ENCODE measurements around the gene RER1. TPM values are rescaled to one million over a fixed set of nuclear protein-coding genes. Genes with fewer than 3 reads are reported as not detected.

Gene RER1
- total RNA-seq, 4 donors from 2014 or later, result 56.4 to 76.8 (median 66.8) TPM

DNA sequence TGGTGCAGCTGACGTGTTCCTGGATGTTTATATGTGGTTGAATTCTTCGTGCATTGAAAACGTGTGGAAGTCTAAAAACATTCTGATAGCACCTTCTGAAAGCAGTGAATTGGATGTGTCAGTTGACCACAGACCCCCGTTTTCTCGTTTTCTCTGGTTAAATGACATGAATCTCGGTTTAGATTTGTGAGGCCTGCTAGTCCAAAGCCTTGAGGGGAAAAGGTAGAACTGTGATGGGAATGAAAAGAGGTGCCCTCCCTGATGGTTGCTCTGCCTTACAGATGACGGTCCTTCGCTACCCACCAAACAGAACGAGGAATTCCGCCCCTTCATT lies 8.9 kb downstream of the RER1 start:
- Histone ChIP-seq H3K9me3 (no peaks in the 10 kb centered on the region), H3K27me3 (no peaks in the 10 kb centered on the region), H3K4me3 (no peak overlapping the region), H3K4me1 (peaks cover 0 to 5% (median 0%) of the 10 kb centered on the region in 4 donors), H3K36me3 (peaks cover 3 to 98% (median 60%) of the 10 kb centered on the region in 3 donors), H3K27ac (no peak overlapping the region)
- 84 to 85% methylated on average over 10 of the region's 10 CpGs for WGBS, 2 donors
- DNase-seq (ENCODE audit: low spot score in 2 of 2), result no peak
- TF ChIP-seq EP300 (IDR thresholded peaks at IDR 0.05), result no peak
- TF ChIP-seq, protein P1, sequence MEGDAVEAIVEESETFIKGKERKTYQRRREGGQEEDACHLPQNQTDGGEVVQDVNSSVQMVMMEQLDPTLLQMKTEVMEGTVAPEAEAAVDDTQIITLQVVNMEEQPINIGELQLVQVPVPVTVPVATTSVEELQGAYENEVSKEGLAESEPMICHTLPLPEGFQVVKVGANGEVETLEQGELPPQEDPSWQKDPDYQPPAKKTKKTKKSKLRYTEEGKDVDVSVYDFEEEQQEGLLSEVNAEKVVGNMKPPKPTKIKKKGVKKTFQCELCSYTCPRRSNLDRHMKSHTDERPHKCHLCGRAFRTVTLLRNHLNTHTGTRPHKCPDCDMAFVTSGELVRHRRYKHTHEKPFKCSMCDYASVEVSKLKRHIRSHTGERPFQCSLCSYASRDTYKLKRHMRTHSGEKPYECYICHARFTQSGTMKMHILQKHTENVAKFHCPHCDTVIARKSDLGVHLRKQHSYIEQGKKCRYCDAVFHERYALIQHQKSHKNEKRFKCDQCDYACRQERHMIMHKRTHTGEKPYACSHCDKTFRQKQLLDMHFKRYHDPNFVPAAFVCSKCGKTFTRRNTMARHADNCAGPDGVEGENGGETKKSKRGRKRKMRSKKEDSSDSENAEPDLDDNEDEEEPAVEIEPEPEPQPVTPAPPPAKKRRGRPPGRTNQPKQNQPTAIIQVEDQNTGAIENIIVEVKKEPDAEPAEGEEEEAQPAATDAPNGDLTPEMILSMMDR (IDR thresholded peaks at IDR 0.05), result no peak

DNA sequence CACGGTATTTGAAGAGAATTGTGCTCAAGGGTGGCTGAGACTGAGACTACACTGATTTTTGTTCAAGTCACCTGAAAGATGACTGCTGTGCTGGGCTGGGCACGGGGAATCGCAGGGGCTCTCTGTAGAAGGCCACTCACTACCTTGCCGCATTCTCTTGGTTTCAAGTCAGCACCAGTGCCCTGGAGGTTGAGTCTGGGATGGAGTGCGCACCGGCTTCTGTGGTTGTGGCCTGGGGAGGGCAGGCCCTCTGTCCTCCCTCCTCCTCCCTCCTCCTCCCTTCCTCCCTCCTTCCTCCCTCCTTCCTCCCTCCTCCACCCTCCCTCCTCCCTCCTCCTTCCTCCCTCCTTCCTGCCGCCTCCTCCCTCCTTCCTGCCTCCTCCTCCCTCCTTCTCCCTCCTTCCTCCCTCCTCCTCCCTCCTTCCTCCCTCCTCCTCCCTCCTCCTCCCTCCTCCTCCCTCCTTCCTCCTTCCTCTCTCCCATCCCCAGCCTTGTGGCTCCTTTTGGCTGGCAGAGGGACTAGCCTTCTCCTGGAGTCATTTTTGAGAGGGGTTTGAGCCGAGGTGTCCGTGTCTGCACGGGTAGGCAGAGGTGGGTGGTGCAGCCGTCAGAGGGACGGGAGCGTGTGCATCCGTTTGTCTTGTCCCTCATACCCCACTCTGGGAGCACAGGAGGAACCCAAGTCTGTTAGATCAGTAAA lies 9.5 kb downstream of the RER1 start:
- whole genome bisulfite sequencing, 2 donors, result 81 to 85% methylated on average over 14 of the region's 14 CpGs

DNA sequence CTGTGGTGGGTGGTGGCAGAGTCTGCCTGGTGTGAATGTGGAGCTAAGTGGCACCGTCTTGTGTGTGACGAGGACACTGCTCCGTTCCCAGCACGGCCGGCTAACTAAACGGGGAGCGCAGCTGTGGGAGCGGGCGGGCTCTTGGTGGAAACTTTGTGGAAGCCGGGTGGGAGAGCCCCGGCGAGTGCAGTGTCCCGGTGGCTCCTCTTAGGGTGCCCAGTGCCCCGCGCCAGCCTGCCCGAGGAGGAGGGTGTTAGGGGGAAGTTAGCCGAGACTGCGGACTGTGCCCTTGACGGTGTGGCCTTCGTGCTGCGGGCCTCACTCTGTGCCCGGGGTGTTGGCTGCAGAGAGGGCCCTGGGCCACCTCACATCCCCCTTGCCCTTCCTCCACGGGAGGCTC lies 10.8 kb downstream of the RER1 start:
- no peak for TF ChIP-seq EP300 (IDR thresholded peaks at IDR 0.05)
- no peak for TF ChIP-seq POLR2A (IDR thresholded peaks at IDR 0.05)
- TF ChIP-seq, protein P1 (IDR thresholded peaks at IDR 0.05), result no peak
- Histone ChIP-seq H3K27ac (no peak overlapping the region), H3K27me3 (no peaks in the 10 kb centered on the region), H3K4me3 (no peak overlapping the region), H3K4me1 (peaks cover 0 to 5% (median 0%) of the 10 kb centered on the region in 4 donors), H3K36me3 (peaks cover 1 to 98% (median 56%) of the 10 kb centered on the region in 3 donors), H3K9me3 (no peaks in the 10 kb centered on the region)
- DNase-seq (ENCODE audit: low spot score in 2 of 2), result no peak
- WGBS, 2 donors, result 84 to 92% methylated on average over 16 to 23 of the region's 23 CpGs

More for the DNA sequence above, 9.5 kb downstream of the RER1 start:
- no peak for DNase-seq (ENCODE audit: low spot score in 2 of 2)
- Histone ChIP-seq H3K9me3 (no peaks in the 10 kb centered on the region), H3K27ac (no peak overlapping the region), H3K4me1 (peaks cover 0 to 5% (median 0%) of the 10 kb centered on the region in 4 donors), H3K4me3 (no peak overlapping the region), H3K36me3 (peaks cover 3 to 98% (median 60%) of the 10 kb centered on the region in 3 donors), H3K27me3 (no peaks in the 10 kb centered on the region)
- TF ChIP-seq POLR2A (IDR thresholded peaks at IDR 0.05) (no peak), EP300 (IDR thresholded peaks at IDR 0.05) (no peak)
- TF ChIP-seq, protein P1 (IDR thresholded peaks at IDR 0.05), result no peak

DNA sequence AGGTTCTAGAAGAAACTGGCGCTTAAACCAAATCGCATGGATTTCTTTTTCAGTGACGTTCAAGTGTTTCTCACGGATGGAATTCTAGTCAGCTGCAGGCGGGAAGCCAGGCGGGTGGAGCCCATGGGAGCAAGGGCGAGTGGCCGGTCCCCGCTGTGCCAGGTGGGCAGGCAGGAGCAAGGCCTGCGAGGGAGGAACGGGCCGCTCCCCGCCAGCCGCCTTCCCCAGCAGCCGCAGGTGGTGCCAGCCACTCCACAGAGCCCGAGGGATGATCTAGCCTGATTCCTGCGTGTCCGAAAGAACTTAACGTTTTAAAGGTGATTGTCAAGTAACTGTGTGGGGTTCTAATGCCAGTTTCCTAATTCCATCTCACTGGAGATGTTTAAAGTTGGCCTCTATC lies 11.6 kb downstream of the RER1 start:
- Histone ChIP-seq H3K9me3 (no peaks in the 10 kb centered on the region), H3K4me1 (peaks cover 0 to 5% (median 0%) of the 10 kb centered on the region in 4 donors), H3K27me3 (no peaks in the 10 kb centered on the region), H3K27ac (no peak overlapping the region), H3K4me3 (no peak overlapping the region), H3K36me3 (peaks cover 0 to 98% (median 49%) of the 10 kb centered on the region in 3 donors)
- 84 to 86% methylated on average over 19 of the region's 19 CpGs for WGBS, 2 donors
- DNase-seq (ENCODE audit: low spot score in 2 of 2), result no peak
- TF ChIP-seq, protein P1 (IDR thresholded peaks at IDR 0.05), result no peak
- no peak for TF ChIP-seq POLR2A (IDR thresholded peaks at IDR 0.05)
- TF ChIP-seq EP300 (IDR thresholded peaks at IDR 0.05), result no peak

DNA sequence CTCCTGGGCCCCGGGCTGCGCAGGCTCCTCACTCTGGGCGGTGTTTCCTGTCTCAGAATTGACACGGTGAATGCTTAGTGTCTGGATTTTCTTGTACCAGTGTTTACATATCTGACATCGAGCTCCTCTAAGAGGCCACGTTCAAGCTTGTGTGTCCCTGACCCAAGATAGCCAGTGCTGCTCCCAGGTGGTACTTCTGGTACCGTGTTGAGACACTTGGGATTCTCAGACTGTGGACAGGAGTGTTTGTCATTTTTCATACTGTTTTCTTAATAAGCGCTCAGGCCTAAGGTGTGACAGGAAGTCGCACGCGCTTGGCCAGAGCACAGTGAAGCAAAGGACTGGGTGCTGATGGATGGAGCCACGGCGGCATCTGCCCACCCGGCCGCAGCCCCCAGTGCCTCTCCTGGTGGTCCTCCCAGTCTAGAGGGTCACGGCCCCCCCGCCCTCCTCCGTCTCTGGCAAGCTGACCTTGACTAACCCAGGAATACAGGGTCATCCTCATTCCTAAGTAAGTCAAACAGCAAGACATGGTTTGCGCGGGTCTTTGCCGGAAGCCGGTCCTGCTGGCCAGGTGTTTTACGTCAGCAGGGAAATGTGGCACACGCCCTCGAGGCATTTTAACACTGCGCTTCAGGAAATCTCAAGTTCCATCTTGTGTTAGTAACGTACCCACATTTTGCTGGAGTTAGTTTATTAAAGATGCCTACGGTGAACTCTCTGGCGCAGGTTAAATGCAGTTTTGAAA lies 12.7 kb downstream of the RER1 start:
- no peak for DNase-seq (ENCODE audit: low spot score in 2 of 2)
- 86% methylated on average over 29 of the region's 29 CpGs for WGBS, 2 donors
- TF ChIP-seq EP300 (IDR thresholded peaks at IDR 0.05) (no peak), POLR2A (IDR thresholded peaks at IDR 0.05) (no peak)
- TF ChIP-seq, protein P1 (IDR thresholded peaks at IDR 0.05), result no peak
- Histone ChIP-seq H3K27ac (no peak overlapping the region), H3K4me1 (peaks cover 0 to 5% (median 0%) of the 10 kb centered on the region in 4 donors), H3K27me3 (no peaks in the 10 kb centered on the region), H3K4me3 (no peak overlapping the region), H3K36me3 (peaks cover 0 to 98% (median 42%) of the 10 kb centered on the region in 3 donors), H3K9me3 (no peaks in the 10 kb centered on the region)
